Duodenal mucosa (tissue), 2 donors: Measurements from ENCODE around the gene FMNL2.

ENCODE experiments used
- H3K27ac ChIP-seq: one replicate; pipeline ENCODE4 v1.7.0; 2013; ENCODE audit warnings: low read depth, low read length
- H3K27me3 ChIP-seq, 2 donors: one replicate each; pipeline ENCODE4 v1.7.0; 2013; ENCODE audit warnings: low read length in 2 of 2, control low read depth in 1 of 2; ENCODE audit not compliant: insufficient read depth in 2 of 2, control insufficient read depth in 1 of 2
- H3K36me3 ChIP-seq, 2 donors: one replicate each; pipeline ENCODE4 v1.7.0; 2013; ENCODE audit warnings: low read length in 2 of 2, control low read depth in 1 of 2; ENCODE audit not compliant: insufficient read depth in 2 of 2, control insufficient read depth in 1 of 2
- H3K4me1 ChIP-seq, 2 donors: one replicate each; pipeline ENCODE4 v1.7.0; 2013; ENCODE audit warnings: low read length in 2 of 2, control low read depth in 1 of 2; ENCODE audit not compliant: insufficient read depth in 2 of 2, control insufficient read depth in 1 of 2
- H3K4me3 ChIP-seq, 2 donors: one replicate each; pipeline ENCODE4 v1.7.0; 2013; ENCODE audit warnings: low read length in 2 of 2, low read depth in 1 of 2
- H3K9ac ChIP-seq, 2 donors: one replicate each; pipeline ENCODE4 v1.7.0; 2013; ENCODE audit warnings: low read length in 2 of 2, low read depth in 1 of 2
- H3K9me3 ChIP-seq, 2 donors: one replicate each; pipeline ENCODE4 v1.7.0; 2013; ENCODE audit warnings: low read length in 2 of 2, control low read depth in 1 of 2; ENCODE audit not compliant: control insufficient read depth in 1 of 2

The FMNL2 gene

DNA sequence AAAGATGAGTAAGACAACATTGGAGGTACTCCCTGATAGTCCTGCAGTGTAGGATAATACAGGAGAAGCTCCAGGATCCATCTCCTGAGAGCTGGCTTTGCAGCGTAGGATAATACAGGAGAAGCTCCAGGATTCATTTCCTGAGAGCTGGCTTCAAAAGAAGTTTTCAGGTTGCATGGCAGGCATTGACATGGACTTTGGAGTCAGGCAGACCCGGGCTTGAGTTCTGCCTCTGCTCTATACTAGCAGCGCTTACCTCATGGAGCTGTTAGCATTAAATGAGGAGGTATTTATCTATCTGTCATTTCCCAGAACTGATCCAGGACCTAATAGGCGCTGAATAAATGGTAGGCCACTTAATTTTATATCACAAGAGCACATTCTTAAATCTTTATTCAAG lies 97.8 kb downstream of the FMNL2 start:
- no peak overlapping the region for H3K9ac ChIP-seq
- H3K36me3 ChIP-seq, result no peaks in the 10 kb centered on the region
- no peak overlapping the region for H3K27ac ChIP-seq
- no peak overlapping the region for H3K4me3 ChIP-seq
- no peaks in the 10 kb centered on the region for H3K27me3 ChIP-seq
- H3K4me1 ChIP-seq, result peaks cover 0 to 11% of the 10 kb centered on the region in 2 donors
- no peaks in the 10 kb centered on the region for H3K9me3 ChIP-seq

DNA sequence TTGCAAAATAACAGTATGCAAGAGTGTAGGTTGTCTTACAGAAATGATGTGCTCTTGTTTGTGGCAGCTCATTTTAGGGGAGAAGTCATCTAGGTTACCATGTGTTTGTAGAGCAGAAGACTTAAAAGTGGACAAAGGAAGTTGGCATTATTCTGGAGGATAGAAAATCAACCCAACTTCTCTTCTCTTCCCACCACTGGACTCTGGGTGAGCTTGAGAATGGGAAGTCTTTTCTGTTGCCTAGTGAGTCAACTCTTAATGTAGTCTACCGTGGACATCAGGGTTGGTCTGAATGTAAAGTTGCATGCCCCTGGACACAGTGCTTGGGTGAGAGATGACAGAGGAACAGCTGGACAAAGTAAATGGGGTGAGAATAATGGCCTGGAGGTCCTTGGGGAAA lies 98.3 kb downstream of the FMNL2 start:
- no peak overlapping the region for H3K27ac ChIP-seq
- no peaks in the 10 kb centered on the region for H3K36me3 ChIP-seq
- H3K4me1 ChIP-seq, result peaks cover 0 to 11% of the 10 kb centered on the region in 2 donors

DNA sequence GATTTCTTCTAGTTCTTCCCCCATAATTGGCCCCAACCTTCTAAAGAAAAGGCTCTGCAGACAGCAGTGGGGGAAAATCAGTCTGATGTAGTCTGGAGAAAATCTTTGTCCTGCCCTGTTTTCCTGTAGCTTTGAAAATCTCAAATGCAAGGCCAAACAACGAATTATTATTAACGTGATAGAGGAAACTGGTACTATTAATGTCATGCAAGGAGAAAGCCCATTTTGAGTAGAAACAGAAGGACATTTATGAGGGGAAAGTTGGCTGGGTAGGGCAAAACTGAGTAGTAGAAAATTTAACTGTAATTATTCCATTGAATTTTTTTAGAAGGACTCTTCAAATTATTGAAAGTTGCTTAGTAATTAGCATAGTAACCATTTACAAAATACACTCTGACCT lies 98.8 kb downstream of the FMNL2 start:
- Histone ChIP-seq H3K4me1 (peaks cover 0 to 11% of the 10 kb centered on the region in 2 donors), H3K9ac (no peak overlapping the region), H3K36me3 (no peaks in the 10 kb centered on the region), H3K9me3 (no peaks in the 10 kb centered on the region), H3K4me3 (no peak overlapping the region), H3K27me3 (no peaks in the 10 kb centered on the region), H3K27ac (no peak overlapping the region)

More for the DNA sequence above, 98.3 kb downstream of the FMNL2 start:
- H3K4me3 ChIP-seq, result no peak overlapping the region
- no peaks in the 10 kb centered on the region for H3K9me3 ChIP-seq
- no peak overlapping the region for H3K9ac ChIP-seq
- H3K27me3 ChIP-seq, result no peaks in the 10 kb centered on the region

DNA sequence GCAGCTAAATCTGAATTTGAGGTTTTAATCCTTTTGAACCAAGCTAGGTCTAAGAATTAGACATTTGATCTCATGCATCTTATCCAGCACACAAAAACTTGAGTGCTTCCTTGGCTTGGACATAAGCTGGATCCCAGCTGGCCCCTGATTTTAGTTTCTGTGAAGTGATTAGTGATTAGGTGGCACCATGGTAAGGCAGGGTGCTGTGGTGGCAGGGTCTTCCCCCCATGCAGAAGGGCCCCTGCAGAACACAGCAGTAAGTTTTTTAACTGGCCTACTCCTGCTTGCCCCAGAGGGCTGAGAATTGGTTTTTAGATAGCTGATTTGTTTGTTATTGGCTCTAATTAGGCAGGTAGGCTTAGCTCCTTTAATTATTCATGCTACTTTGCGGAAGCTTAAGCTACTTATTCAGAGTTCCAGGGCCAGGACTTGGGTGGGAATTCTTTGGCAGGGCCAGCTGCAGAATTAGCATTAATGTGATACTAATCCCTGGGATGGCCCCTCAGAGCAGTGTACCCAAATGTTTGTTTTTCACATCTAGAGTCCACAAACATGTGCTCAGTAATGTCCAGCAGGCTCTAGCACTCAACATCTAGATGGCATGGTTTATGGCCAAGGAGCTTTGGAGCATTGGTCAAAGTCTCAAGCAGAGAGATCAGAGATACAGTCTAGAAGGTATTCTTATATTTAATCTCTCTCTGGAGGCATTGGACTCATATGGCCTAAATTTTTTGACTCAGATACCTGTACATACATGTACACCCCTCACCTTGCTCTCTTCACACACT lies 99.6 kb downstream of the FMNL2 start:
- no peaks in the 10 kb centered on the region for H3K36me3 ChIP-seq
- no peak overlapping the region for H3K27ac ChIP-seq
- H3K9me3 ChIP-seq, result no peaks in the 10 kb centered on the region
- no peak overlapping the region for H3K9ac ChIP-seq
- no peaks in the 10 kb centered on the region for H3K27me3 ChIP-seq
- H3K4me1 ChIP-seq, result peaks cover 0 to 11% of the 10 kb centered on the region in 2 donors
- H3K4me3 ChIP-seq, result no peak overlapping the region

DNA sequence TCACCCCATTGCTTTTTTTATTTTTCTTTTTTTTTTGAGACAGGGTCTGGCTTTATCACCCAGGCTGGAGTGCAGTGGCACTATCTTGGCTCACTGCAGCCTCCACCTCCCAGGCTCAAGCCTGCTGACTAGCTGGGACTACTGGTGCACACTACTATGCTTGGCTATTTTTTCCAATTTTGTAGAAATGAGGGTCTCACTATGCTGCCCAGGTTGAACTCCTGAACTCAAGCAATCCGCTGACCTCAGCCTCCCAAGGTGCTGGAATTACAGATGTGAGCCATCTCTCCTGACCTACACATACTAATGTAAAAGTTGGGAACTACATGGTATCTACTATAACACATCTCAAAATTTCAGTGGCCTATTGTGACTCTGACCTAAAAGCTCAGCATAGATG lies 101.2 kb downstream of the FMNL2 start:
- Histone ChIP-seq H3K4me3 (no peak overlapping the region), H3K27me3 (no peaks in the 10 kb centered on the region), H3K36me3 (no peaks in the 10 kb centered on the region), H3K9ac (no peak overlapping the region), H3K9me3 (no peaks in the 10 kb centered on the region), H3K27ac (no peak overlapping the region), H3K4me1 (peaks cover 0 to 11% of the 10 kb centered on the region in 2 donors)

DNA sequence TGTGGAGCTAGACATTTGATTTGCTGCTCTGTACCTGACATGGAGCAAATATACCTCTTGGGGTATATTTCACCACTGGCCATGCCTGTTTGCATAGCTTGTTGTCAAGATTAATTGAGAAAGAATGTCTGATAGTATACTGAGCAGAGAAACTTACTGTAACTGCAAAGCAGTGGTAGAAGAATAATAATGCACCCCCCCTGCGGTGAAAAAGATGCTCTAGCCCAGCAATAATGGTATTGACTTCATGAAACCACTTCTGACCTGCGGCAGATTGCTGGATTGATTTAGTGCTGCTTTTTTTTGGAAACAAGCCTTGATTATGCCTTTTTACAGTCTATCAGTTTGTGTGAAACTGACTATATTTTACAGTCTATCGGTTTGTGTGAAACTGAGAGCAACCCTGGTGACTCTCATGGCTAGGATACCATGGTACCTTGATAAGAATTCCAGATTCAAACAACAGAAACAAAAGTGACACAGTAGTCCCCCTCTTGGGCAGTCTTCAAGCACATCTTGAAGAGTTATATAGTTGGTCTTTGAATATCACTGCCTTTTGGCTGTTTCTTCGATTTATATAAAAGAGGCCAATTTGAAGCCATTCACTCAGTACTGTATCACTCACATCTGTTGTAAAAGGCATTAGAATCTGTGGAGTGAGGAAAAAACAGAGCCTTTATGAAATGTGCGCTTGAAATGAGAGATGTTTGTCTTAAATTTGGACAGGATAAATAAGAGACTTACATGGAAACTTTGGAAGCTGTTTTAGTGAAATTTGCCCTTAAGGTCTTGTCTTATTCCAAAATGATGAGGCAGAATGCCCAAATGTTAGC lies 102.5 kb downstream of the FMNL2 start:
- no peaks in the 10 kb centered on the region for H3K27me3 ChIP-seq
- H3K9me3 ChIP-seq, result no peaks in the 10 kb centered on the region
- peaks cover 0 to 7% of the 10 kb centered on the region in 2 donors for H3K4me1 ChIP-seq
- H3K27ac ChIP-seq, result no peak overlapping the region
- H3K9ac ChIP-seq, result no peak overlapping the region
- no peaks in the 10 kb centered on the region for H3K36me3 ChIP-seq
- H3K4me3 ChIP-seq, result no peak overlapping the region

DNA sequence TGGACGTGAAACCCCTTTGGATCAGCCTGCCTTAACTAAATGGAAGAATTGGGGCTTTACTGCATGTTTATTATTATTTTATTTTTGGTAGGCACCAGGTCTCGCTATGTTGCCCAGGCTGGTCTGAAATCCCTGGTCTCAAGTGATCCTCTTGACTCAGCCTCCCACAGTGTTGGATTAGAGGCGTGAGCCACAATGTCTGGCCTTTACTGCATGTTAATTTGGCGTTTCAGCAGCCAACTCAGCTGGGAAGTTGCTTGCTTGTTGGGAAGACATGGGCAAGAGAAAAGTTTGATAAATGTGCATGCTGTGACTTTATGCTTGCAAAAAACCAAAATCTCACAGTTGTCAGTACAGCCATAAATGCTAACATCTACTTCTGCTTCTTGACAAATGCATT lies 105.1 kb downstream of the FMNL2 start:
- Histone ChIP-seq H3K27ac (no peak overlapping the region), H3K9me3 (no peaks in the 10 kb centered on the region), H3K9ac (no peak overlapping the region), H3K4me1 (peaks cover 0 to 1% of the 10 kb centered on the region in 2 donors), H3K27me3 (no peaks in the 10 kb centered on the region), H3K4me3 (no peak overlapping the region), H3K36me3 (no peaks in the 10 kb centered on the region)

DNA sequence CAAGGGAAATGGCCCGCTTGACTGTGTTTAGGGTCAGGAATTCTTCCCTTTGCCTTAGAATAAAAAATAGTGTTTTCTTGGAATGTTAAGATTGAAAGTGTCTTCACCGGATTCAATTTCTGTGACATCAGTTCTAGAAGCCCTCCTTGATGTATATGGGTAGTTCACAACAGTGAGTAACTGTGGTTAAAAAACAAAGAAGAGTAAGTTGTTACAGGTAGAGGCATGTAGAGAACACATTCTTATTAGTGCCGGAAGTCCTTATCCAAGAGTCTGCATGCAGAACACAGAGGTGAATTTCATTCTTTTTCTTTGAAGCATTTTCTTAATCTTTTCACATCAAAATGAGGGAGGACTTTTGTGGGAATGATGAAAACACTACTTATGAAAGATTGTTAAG lies 105.5 kb downstream of the FMNL2 start:
- H3K27ac ChIP-seq, result no peak overlapping the region
- H3K9ac ChIP-seq, result no peak overlapping the region
- no peaks in the 10 kb centered on the region for H3K36me3 ChIP-seq
- no peak overlapping the region for H3K4me3 ChIP-seq
- H3K9me3 ChIP-seq, result no peaks in the 10 kb centered on the region
- H3K4me1 ChIP-seq, result no peaks in the 10 kb centered on the region
- no peaks in the 10 kb centered on the region for H3K27me3 ChIP-seq

DNA sequence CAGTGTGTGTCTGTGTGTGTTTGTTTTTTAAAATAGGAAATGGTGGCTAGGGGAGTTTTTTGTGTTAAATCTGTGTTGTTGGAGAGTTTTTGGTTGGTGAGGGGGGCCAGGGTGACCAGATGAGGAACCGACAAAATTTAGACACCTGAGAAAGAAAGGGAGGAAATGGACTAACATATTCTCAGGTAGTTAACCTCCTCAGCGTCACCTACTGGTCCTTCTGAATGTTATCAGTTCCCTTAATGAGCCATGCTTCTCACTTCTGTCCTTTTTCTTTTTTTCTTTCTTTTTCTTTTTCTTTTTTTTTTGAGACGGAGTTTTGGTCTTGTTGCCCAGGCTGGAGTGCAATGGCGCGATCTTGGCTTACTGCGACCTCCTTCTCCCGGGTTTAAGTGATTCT lies 107.0 kb downstream of the FMNL2 start:
- H3K9ac ChIP-seq, result no peak overlapping the region
- H3K27me3 ChIP-seq, result no peaks in the 10 kb centered on the region

DNA sequence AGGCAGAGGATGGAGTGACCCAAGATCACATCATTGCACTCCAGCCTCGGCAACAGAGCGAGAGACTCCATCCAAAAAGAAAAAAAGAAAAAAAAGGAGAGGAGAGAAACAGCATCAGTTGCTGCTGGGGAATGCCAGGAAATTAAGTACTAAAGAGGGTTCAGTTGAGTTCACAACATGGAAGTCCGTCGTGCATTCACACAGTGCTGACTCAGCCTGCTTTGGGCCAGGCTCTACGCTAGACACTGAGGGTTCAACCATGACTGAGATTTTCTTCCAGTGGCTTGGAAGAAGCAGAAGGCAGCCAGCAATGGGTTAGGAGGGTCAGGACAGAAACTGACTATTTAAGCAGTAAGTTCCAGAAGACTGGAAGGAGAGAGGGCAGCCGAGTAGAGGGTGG lies 108.8 kb downstream of the FMNL2 start:
- H3K9ac ChIP-seq, result no peak overlapping the region
- H3K9me3 ChIP-seq, result no peaks in the 10 kb centered on the region
- no peaks in the 10 kb centered on the region for H3K36me3 ChIP-seq
- H3K4me3 ChIP-seq, result no peak overlapping the region
- H3K27ac ChIP-seq, result no peak overlapping the region
- no peaks in the 10 kb centered on the region for H3K4me1 ChIP-seq
- no peaks in the 10 kb centered on the region for H3K27me3 ChIP-seq

More for the DNA sequence above, 107.0 kb downstream of the FMNL2 start:
- no peak overlapping the region for H3K4me3 ChIP-seq
- no peaks in the 10 kb centered on the region for H3K4me1 ChIP-seq
- no peak overlapping the region for H3K27ac ChIP-seq
- no peaks in the 10 kb centered on the region for H3K9me3 ChIP-seq
- H3K36me3 ChIP-seq, result no peaks in the 10 kb centered on the region
